ENCODE data around the gene CRCP. TPM values are rescaled to one million over a fixed set of nuclear protein-coding genes. Genes with fewer than 3 reads are reported as not detected.

The CRCP gene
- total and polyA plus RNA-seq, 10 of the 15 experiments (the other 5 are each of a cell fraction or from before 2014, with no cell fraction given): 12.4 to 33.8 (median 29.1) TPM

DNA sequence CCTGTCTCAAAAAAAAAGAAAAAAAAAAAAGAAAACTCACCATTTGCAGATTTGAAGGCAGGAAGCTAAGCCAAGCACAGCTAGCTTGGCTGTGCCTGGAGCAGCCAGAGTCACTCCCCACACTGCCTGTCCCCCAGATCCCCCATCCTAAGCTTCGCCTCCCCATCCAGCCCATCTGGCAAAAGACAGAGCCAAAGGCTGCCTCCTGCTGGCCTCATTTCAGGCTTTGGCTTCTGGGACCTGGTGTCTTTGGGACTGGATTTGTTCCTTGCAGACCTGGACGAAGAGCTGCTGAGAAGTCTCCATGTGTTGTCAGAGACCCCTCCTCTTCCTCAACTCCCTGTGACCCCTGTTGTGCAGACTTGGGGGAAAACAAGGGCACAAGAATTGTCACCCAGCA lies 31.0 kb upstream of the CRCP start:
- DNase-seq (ENCODE audit: low read depth, low spot score) (no peak), FAIRE-seq (no peak), ATAC-seq (no peak)
- intact Hi-C loops (cut with micrococcal nuclease; ENCODE audit: unreplicated experiment): no loop called here
- Histone ChIP-seq H3K9me3 (replicated peaks; ENCODE audit: control insufficient read depth, insufficient read depth, low read length) (no peaks in the 10 kb centered on the region), H3K79me2 (ENCODE audit: control insufficient read depth, insufficient read depth, low read length) (no peaks in the 10 kb centered on the region), H3K27ac (ENCODE audit: control insufficient read depth, insufficient read depth) (no peak overlapping the region), H2AFZ (ENCODE audit: control insufficient read depth, low read depth, low read length) (no peak overlapping the region), H3K4me2 (ENCODE audit: control insufficient read depth, insufficient read depth) (no peak overlapping the region), H3K27me3 (replicated peaks in 1 of 2; ENCODE audit: control insufficient read depth in 2 of 2, insufficient read depth in 2 of 2, low read length in 1 of 2) (no peaks in the 10 kb centered on the region), H3K36me3 (ENCODE audit: control insufficient read depth in 2 of 2, insufficient read depth in 2 of 2, low read length in 1 of 2) (peaks cover 0 to 4% of the 10 kb centered on the region in 2 experiments; a peak in 3 of 4 replicates), H3K4me1 (ENCODE audit: control insufficient read depth, insufficient read depth, low read length) (no peaks in the 10 kb centered on the region), H3K4me3 (no peak overlapping the region), H4K20me1 (ENCODE audit: control insufficient read depth, insufficient read depth) (no peaks in the 10 kb centered on the region), H3K9ac (ENCODE audit: control insufficient read depth, insufficient read depth, low read length) (no peak overlapping the region)
- RAD21 ChIA-PET (ENCODE audit: unreplicated experiment): no interaction called here
- SMC1A ChIA-PET (ENCODE audit: uncharacterized antibody, unreplicated experiment): no interaction called here
- BruUV-seq (replicated peaks): no TSS peak
- CTCF ChIA-PET: no interaction called here
- TF ChIP-seq YBX1 (IDR thresholded peaks at IDR 0.05) (no peak), NRF1 (conservative IDR thresholded peaks at IDR 0.05; ENCODE audit: low read depth, low read length) (no peak), NFIC (IDR thresholded peaks at IDR 0.05; ENCODE audit: low read depth, low read length) (no peak), ZNF217 (IDR thresholded peaks at IDR 0.05) (no peak), SUZ12 (IDR thresholded peaks at IDR 0.05; ENCODE audit: unreplicated experiment) (no peak), MYC (IDR thresholded peaks at IDR 0.05; ENCODE audit: insufficient read depth, insufficient read length, insufficient replicate concordance, low read length, severe bottlenecking) (no peak)
- TF ChIP-seq, protein P1, sequence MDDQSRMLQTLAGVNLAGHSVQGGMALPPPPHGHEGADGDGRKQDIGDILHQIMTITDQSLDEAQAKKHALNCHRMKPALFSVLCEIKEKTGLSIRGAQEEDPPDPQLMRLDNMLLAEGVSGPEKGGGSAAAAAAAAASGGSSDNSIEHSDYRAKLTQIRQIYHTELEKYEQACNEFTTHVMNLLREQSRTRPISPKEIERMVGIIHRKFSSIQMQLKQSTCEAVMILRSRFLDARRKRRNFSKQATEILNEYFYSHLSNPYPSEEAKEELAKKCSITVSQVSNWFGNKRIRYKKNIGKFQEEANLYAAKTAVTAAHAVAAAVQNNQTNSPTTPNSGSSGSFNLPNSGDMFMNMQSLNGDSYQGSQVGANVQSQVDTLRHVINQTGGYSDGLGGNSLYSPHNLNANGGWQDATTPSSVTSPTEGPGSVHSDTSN (IDR thresholded peaks at IDR 0.05; ENCODE audit: insufficient replicate concordance, low read depth, low read length): no peak
- 65% methylated on average over 2 of the region's 2 CpGs for WGBS (ENCODE audit: insufficient coverage, insufficient replicate concordance, low lambda C conversion rate, missing lambda C conversion rate)
- in situ Hi-C loops (cut with MboI): no loop called here
- POLR2A ChIA-PET: no interaction called here
